Measurements from ENCODE around the gene SHB. TPM values are rescaled to one million over a fixed set of nuclear protein-coding genes. Genes with fewer than 3 reads are reported as not detected.

SHB gene
- total RNA-seq, 4 donors from 2014 or later = 12.3 to 22.9 (median 16.3) TPM

DNA sequence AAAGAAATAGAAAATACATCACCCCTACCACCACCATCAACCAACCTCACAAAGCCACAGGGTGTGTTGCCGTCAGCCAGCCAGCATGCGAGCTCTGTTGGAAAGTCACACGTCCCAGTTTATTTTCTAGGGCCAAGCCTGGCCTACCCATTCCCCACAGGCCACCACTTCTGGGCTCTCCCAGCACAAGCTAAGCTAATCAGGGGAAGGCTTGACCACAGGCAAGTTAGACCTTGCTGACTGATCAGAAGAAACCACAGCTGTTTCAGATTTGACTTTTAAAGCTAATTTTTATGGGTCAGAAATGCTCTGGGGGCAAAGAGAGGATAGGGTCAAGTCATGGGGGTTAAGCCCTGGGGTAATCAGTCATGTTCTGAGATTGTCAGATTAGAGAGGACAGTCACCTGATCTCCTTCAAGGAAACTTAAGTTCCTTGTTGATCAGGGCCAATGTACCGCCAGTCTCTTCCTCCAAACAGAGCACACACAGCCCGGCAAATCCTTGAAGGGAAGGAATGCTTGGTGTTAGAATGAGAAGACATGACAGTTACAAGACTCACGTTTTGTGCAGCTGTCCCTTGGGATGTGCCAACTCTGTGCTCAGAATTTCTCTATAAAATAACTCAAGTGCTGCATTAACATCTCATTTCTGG lies 7.6 kb downstream of the SHB start:
- 61% methylated on average over 6 of the region's 6 CpGs for WGBS
- no peak overlapping the region for H3K27ac ChIP-seq
- no peak for DNase-seq (ENCODE audit: low spot score in 2 of 2)
- peaks cover 23% of the 10 kb centered on the region for H3K4me1 ChIP-seq
- no peaks in the 10 kb centered on the region for H3K27me3 ChIP-seq
- H3K36me3 ChIP-seq = no peaks in the 10 kb centered on the region
- TF ChIP-seq, protein P1, sequence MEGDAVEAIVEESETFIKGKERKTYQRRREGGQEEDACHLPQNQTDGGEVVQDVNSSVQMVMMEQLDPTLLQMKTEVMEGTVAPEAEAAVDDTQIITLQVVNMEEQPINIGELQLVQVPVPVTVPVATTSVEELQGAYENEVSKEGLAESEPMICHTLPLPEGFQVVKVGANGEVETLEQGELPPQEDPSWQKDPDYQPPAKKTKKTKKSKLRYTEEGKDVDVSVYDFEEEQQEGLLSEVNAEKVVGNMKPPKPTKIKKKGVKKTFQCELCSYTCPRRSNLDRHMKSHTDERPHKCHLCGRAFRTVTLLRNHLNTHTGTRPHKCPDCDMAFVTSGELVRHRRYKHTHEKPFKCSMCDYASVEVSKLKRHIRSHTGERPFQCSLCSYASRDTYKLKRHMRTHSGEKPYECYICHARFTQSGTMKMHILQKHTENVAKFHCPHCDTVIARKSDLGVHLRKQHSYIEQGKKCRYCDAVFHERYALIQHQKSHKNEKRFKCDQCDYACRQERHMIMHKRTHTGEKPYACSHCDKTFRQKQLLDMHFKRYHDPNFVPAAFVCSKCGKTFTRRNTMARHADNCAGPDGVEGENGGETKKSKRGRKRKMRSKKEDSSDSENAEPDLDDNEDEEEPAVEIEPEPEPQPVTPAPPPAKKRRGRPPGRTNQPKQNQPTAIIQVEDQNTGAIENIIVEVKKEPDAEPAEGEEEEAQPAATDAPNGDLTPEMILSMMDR (IDR thresholded peaks at IDR 0.05) = no peak
- no peak for TF ChIP-seq POLR2A (IDR thresholded peaks at IDR 0.05)
- TF ChIP-seq POLR2AphosphoS5 (IDR thresholded peaks at IDR 0.05) = no peak
- no peak for TF ChIP-seq EP300 (IDR thresholded peaks at IDR 0.05)
- no peaks in the 10 kb centered on the region for H3K9me3 ChIP-seq
- no peak overlapping the region for H3K4me3 ChIP-seq

DNA sequence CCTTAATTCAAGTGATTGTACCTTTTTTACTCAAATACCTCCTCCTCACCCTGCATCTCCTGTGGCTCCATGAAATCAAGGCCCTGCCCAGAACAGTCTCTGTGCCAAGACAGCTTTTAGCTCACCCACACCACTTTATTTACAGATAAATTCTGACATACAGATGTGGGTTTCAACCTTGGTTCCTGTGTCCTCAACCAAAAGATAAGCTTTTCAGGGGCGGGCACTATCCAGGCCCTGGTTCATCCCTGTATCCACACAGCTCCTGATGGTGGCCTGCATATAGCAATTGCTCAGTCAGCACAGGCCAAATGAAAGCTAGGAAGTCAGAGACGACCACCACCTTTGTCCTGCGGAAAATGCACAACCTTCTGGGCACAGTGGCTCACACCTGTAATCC lies 8.3 kb downstream of the SHB start:
- no peaks in the 10 kb centered on the region for H3K9me3 ChIP-seq
- H3K4me1 ChIP-seq = peaks cover 16% of the 10 kb centered on the region
- no peaks in the 10 kb centered on the region for H3K36me3 ChIP-seq
- H3K27ac ChIP-seq = no peak overlapping the region
- DNase-seq (ENCODE audit: low spot score in 2 of 2) = peak in 1 of 2 donors; percentile 35
- WGBS = 94% methylated on average over 3 of the region's 3 CpGs
- no peaks in the 10 kb centered on the region for H3K27me3 ChIP-seq
- TF ChIP-seq EP300 (IDR thresholded peaks at IDR 0.05) (no peak), POLR2A (IDR thresholded peaks at IDR 0.05) (no peak), POLR2AphosphoS5 (IDR thresholded peaks at IDR 0.05) (no peak)
- TF ChIP-seq, protein P1 (IDR thresholded peaks at IDR 0.05) = no peak
- no peak overlapping the region for H3K4me3 ChIP-seq

DNA sequence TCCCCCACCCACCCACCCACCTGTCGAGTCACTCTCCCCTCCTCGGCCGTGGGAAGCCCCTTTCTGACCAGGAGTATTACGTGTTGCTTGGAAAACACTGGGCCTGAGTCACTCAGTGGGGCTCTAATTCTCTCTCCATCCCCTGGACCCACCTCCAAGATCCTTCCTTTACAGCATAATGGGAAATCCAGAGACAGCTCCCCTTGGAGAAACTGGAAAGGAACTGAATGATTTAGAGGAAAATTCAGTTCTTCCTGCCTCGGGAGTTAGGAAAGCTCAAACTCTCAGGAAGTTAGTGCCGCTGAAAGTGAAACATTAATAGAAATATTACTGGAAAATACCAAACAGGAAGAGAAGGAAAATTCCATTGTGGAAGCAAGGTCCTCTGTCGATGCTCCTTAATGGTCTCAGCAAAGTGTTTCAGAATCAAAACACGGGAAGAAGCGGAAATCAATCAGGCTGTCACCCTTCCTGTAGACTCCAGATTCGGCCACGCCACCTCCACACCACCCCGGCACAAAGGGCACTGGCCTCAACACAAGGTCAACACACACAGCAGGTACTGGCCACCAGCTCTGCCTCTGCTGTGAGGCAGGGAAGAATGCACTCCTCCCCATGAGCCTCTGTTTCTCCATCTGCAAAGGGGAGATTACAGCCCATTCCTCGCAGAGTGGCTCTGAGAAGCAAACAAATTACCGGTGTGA lies 9.6 kb downstream of the SHB start:
- Histone ChIP-seq H3K9me3 (no peaks in the 10 kb centered on the region), H3K4me1 (peaks cover 11% of the 10 kb centered on the region), H3K4me3 (no peak overlapping the region), H3K27ac (no peak overlapping the region), H3K36me3 (no peaks in the 10 kb centered on the region), H3K27me3 (no peaks in the 10 kb centered on the region)
- DNase-seq (ENCODE audit: low spot score in 2 of 2) = no peak
- WGBS = 86% methylated on average over 14 of the region's 14 CpGs
- TF ChIP-seq POLR2A (IDR thresholded peaks at IDR 0.05) (no peak), POLR2AphosphoS5 (IDR thresholded peaks at IDR 0.05) (no peak)

DNA sequence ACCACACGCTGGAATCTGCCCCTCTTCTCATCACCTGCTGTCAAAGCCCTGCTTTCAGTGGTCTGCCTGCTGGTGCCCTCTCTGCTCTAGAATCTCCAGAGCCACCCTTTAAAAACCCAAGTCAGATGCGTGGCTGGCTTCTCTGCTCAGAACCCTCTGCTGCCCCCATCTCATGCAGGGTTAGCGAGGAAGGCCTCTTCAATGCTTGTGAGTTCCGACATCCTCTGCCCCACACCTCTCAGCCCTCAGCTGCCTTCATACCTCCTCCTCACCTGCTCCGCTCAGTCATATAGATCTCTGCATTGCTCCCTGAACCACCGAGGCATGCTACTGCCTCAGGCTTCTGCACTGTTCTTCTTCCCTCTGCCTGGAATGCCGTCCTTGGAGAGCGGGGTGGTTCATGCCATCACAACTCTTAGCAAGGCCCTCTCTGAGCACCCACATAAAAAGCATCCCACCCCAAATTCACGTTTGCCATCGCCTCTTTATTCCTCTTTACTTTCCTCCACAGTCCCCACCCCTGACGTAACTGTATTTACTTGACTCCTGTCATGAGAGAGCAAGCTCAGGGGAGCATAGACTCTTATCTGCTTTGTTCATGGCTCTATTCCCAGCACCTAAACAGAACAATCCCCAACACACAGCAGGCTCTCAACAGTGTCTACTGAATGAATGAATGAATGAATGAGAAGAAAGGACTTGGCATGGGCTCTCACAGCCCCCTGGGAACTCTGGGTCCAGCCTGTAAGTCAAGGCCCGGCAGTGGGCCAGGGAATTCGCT lies 10.4 kb downstream of the SHB start:
- H3K27me3 ChIP-seq = no peaks in the 10 kb centered on the region
- no peak for DNase-seq (ENCODE audit: low spot score in 2 of 2)
- peaks cover 7% of the 10 kb centered on the region for H3K4me1 ChIP-seq
- no peaks in the 10 kb centered on the region for H3K9me3 ChIP-seq
- no peaks in the 10 kb centered on the region for H3K36me3 ChIP-seq
- WGBS = 90% methylated on average over 13 of the region's 13 CpGs
- H3K27ac ChIP-seq = no peak overlapping the region
- TF ChIP-seq POLR2A (IDR thresholded peaks at IDR 0.05) (no peak), EP300 (IDR thresholded peaks at IDR 0.05) (no peak), POLR2AphosphoS5 (IDR thresholded peaks at IDR 0.05) (no peak)
- TF ChIP-seq, protein P1 (IDR thresholded peaks at IDR 0.05) = no peak
- no peak overlapping the region for H3K4me3 ChIP-seq

DNA sequence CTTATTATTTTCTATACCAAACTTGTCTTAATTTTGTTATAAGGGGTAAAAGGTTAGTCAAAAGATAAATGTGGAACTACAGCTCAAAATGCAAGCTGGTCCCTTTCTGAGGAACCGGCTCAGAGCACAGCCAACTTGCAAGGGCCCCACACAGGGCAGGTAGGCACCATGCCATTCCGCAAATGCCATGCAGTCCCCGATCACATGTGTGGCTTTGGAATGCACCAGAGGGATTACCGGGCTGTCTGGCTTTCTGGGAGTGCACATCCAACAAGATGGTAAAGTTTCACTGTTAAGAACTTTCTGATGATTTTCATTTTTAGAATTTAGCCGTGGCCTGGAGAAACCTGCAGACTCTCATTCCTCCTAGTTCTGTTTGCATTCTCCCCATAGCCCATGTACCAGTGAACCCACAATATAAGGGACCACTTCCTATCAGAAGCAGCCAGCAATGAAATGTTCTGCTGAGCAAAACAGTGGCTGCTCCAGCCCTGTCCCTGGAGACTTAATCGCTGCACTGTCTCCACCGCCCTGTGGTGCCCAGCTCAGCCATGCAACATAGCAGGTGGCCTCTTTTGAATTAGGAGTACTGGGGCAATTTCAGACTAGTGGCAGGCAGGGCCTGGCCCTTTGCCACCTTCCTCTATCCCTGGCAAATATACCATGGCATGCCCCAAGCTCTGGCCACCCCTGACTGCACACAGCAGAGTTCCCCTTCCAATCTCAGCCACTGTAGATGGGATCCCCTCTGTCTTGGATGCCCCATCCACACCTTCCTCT lies 11.4 kb downstream of the SHB start:
- 70% methylated on average over 5 of the region's 7 CpGs for WGBS
- H3K9me3 ChIP-seq = no peaks in the 10 kb centered on the region
- DNase-seq (ENCODE audit: low spot score in 2 of 2) = no peak
- H3K27ac ChIP-seq = no peak overlapping the region
- TF ChIP-seq POLR2AphosphoS5 (IDR thresholded peaks at IDR 0.05) (no peak), EP300 (IDR thresholded peaks at IDR 0.05) (no peak), POLR2A (IDR thresholded peaks at IDR 0.05) (no peak)
- TF ChIP-seq, protein P1 (IDR thresholded peaks at IDR 0.05) = no peak
- H3K27me3 ChIP-seq = no peaks in the 10 kb centered on the region
- no peaks in the 10 kb centered on the region for H3K36me3 ChIP-seq
- H3K4me3 ChIP-seq = no peak overlapping the region
- peaks cover 7% of the 10 kb centered on the region for H3K4me1 ChIP-seq
